Measurements from ENCODE around the gene CASQ2.

CASQ2 gene

DNA sequence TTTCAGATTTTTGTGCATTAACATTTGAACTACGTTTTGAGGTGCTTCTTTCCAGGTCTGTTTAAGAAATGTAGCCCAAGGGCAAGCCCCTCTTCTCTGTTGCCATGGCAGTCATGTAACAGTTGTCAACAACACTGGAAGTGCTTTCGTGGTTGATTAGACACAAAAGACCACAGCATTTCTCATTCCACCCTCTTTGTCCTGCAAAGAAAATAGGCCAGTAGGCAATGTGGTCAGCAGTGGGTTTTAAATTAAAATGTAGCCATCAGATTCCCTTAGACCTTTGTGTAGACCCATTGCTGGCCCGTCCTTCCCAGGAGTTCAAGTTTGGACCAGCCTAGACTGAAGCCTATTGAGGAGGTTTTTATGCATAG lies 91.3 kb downstream of the CASQ2 start:
- no peaks in the 10 kb centered on the region for H3K9me3 ChIP-seq
- no peak overlapping the region for H3K27ac ChIP-seq
- H3K27me3 ChIP-seq: no peaks in the 10 kb centered on the region
- no peak overlapping the region for H3K4me3 ChIP-seq (ENCODE audit: low read depth in 1 of 2, low read length in 1 of 2)
- TF ChIP-seq, protein P1, sequence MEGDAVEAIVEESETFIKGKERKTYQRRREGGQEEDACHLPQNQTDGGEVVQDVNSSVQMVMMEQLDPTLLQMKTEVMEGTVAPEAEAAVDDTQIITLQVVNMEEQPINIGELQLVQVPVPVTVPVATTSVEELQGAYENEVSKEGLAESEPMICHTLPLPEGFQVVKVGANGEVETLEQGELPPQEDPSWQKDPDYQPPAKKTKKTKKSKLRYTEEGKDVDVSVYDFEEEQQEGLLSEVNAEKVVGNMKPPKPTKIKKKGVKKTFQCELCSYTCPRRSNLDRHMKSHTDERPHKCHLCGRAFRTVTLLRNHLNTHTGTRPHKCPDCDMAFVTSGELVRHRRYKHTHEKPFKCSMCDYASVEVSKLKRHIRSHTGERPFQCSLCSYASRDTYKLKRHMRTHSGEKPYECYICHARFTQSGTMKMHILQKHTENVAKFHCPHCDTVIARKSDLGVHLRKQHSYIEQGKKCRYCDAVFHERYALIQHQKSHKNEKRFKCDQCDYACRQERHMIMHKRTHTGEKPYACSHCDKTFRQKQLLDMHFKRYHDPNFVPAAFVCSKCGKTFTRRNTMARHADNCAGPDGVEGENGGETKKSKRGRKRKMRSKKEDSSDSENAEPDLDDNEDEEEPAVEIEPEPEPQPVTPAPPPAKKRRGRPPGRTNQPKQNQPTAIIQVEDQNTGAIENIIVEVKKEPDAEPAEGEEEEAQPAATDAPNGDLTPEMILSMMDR (IDR thresholded peaks at IDR 0.05): no peak
- no peaks in the 10 kb centered on the region for H3K4me1 ChIP-seq (ENCODE audit: control insufficient read depth in 1 of 2, insufficient read depth in 1 of 2, low read depth in 1 of 2, low read length in 1 of 2)
- H3K36me3 ChIP-seq: no peaks in the 10 kb centered on the region

DNA sequence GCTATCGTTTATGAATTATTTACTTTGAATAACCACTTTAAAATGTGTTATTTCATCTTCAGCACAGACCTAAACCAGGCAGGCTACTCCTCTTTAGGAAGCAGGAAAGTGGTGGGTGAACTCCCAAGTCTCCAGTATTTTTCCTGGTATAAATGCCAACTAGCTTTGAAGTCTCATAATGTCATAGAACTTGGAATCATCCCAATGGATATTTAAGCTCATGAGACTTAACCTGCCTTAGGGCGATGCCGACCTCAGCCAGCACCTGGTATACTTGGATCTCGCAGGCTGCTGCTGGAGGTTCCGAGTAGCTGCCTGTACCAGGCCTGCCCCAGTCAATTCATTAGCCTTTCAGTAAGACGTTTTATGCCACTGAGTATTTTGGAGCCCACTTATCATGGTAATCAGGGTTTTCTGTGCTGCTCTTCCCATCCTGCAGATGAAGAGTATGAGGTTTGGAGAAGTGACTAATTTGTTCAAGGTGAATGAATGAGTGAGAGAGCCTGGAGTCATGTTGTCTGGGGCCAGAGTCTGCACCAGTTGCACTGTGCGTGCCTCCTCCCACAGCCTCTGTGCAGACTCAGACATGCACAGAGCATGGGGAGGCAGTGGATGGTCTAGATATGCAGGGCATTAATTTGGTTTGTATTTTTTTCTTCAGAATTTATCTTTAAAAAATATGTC lies 91.9 kb downstream of the CASQ2 start:
- Histone ChIP-seq H3K4me1 (ENCODE audit: control insufficient read depth in 1 of 2, insufficient read depth in 1 of 2, low read depth in 1 of 2, low read length in 1 of 2) (no peaks in the 10 kb centered on the region), H3K27ac (no peak overlapping the region), H3K4me3 (ENCODE audit: low read depth in 1 of 2, low read length in 1 of 2) (no peak overlapping the region), H3K36me3 (no peaks in the 10 kb centered on the region), H3K27me3 (no peaks in the 10 kb centered on the region), H3K9me3 (no peaks in the 10 kb centered on the region)
- TF ChIP-seq, protein P1 (IDR thresholded peaks at IDR 0.05): no peak

DNA sequence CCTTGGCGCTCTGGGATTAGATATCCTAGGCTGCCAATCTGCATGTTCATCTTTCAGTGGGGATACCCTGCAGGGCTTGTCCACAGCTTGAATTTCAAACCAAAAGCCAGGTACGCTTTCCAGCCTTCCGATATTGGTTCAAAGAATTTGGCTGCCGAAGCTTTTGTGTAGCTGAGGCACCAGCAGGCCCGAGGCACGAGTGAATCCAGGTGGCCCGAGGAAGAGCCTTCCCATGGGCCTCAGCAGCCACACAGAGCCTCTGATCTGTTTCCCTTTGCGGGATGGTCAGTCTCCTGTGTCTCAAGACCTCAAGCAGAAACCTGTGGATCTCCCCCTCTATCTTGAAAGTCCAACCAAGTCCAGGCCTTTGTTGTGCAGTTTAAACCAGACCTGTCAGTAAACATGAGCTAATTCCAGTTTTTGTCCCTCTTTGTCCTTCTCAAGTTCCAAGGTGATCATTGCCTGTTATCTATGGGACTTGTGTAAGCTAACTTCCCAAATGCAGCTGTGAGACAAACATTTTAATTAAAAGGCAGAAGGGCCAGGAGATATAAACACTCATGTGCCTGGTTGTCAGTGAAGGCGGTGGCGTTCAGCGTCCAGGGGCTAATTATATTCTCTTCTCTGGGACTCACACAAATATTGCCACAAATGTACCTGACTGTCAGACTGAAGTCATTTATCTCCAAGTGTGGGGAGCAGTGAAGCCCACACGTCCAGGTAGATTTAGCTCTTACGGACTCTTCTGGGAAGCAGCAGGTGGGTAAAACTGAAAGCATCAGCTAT lies 96.1 kb downstream of the CASQ2 start:
- TF ChIP-seq, protein P1 (IDR thresholded peaks at IDR 0.05): no peak
- H3K27me3 ChIP-seq: no peaks in the 10 kb centered on the region
- no peak overlapping the region for H3K4me3 ChIP-seq (ENCODE audit: low read depth in 1 of 2, low read length in 1 of 2)
- no peaks in the 10 kb centered on the region for H3K9me3 ChIP-seq
- no peak overlapping the region for H3K27ac ChIP-seq
- no peaks in the 10 kb centered on the region for H3K4me1 ChIP-seq (ENCODE audit: control insufficient read depth in 1 of 2, insufficient read depth in 1 of 2, low read depth in 1 of 2, low read length in 1 of 2)
- H3K36me3 ChIP-seq: no peaks in the 10 kb centered on the region

DNA sequence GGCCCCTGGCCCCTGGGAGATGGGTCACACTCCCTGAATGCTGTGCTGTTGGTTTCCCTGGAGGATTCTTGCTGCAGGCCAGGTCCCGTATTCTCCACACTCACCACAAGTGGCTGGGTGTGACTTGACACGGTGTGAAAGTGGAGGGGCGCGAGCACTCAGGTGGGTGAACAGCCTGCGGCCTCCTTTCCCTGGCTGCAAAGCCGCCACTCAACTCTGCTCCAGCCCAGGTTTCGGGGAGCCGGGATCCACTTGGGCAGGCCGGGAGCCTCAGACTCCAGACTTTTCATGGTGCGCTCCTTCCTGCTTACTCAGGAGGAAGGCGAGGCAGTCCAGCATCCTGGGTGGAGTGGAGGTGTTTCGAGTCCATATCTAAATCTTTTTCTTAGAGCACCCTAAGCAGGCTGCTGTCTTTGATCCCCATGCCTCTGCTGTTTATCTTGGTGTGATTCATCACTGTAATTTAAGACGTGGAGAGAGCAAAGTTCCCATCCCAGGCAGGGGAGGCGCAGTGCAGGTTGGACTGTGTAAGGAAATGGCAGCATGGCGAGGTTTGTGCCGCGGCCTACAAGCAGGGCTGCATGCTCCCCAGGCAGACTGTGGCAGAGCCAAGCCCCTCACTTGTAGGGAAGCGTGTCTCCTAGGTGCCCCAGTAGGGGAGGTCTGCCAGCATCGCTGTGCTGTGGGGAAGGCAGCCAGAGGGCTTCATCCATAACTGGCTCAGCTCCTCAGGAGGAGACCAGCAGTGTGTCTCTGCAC lies 97.2 kb downstream of the CASQ2 start:
- Histone ChIP-seq H3K9me3 (no peaks in the 10 kb centered on the region), H3K27ac (no peak overlapping the region), H3K4me3 (ENCODE audit: low read depth in 1 of 2, low read length in 1 of 2) (no peak overlapping the region), H3K36me3 (no peaks in the 10 kb centered on the region), H3K27me3 (no peaks in the 10 kb centered on the region), H3K4me1 (ENCODE audit: control insufficient read depth in 1 of 2, insufficient read depth in 1 of 2, low read depth in 1 of 2, low read length in 1 of 2) (no peaks in the 10 kb centered on the region)
- TF ChIP-seq, protein P1 (IDR thresholded peaks at IDR 0.05): no peak

DNA sequence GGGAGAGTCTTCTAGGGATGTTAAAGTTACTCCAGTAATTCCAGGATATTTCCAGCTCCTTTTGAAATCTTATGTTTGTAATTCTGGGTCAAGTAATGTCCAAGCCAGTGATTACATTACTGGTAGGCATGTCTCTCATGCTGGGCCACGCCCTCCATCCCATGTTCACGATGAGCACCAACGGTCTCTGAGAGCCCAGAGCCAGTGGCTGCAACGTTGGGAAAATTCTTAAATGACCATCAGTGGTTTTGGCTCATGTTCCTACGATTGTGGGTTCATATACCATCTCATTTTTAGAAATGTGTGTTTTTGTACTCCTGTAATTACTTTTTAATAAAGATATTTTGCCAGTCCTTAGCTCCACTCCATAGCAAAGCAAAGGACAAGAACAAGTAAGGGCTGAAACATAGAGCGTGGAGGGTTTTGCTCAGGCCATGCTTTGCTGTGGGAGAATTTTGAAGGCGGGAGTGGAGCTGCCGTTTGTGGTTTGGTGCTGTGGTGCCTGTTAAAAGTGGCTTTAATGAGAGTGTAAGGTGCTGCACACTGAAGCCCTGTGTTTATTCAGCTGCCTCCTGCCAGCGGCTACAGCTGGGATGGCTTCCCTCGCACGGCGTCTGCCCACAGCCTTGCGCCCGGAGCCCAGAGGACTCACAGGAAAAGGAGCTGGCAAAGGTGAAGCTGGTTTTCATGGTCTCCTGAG lies 97.9 kb downstream of the CASQ2 start:
- no peak overlapping the region for H3K4me3 ChIP-seq (ENCODE audit: low read depth in 1 of 2, low read length in 1 of 2)
- no peaks in the 10 kb centered on the region for H3K4me1 ChIP-seq (ENCODE audit: control insufficient read depth in 1 of 2, insufficient read depth in 1 of 2, low read depth in 1 of 2, low read length in 1 of 2)
- H3K36me3 ChIP-seq: no peaks in the 10 kb centered on the region
- no peaks in the 10 kb centered on the region for H3K9me3 ChIP-seq
- TF ChIP-seq, protein P1 (IDR thresholded peaks at IDR 0.05): no peak
- H3K27me3 ChIP-seq: no peaks in the 10 kb centered on the region
- H3K27ac ChIP-seq: no peak overlapping the region
